Body of pancreas (tissue), 4 donors: ENCODE data around the gene NT5DC3. TPM values are rescaled to one million over a fixed set of nuclear protein-coding genes. Genes with fewer than 3 reads are reported as not detected.
"Not testable (repeated sequence)": the region's sequence is repeated elsewhere in the genome, so short reads cannot be mapped to it uniquely, and the experiment has no call there.

Experiments
- ATAC-seq: fragments of 150-250 bp; one replicate; pipeline ENCODE4 v1.9.1; 2016
- DNase-seq, 4 donors: peaks; one replicate each; pipeline ENCODE4 v3.0.0-alpha.2; 2019
- H3K27ac ChIP-seq, 4 donors: fragments of 200-600 bp; sonication (generic); 1 replicate in 3 of 4; 2 replicates in 1 of 4; pipeline versions ENCODE4 v1.5.1 to v1.6.1; 2016 to 2019; ENCODE audit warnings: mild to moderate bottlenecking in 1 of 4, mixed read lengths in 1 of 4, moderate library complexity in 1 of 4
- H3K27me3 ChIP-seq, 2 donors: fragments of 200-600 bp; sonication (generic); one replicate each; pipeline ENCODE4 v1.6.0; 2016; ENCODE audit warnings: mild to moderate bottlenecking in 1 of 2
- H3K36me3 ChIP-seq, 2 donors: fragments of 200-600 bp; sonication (generic); replicated peaks in 1 of 2; 2 replicates each; pipeline ENCODE4 v1.5.1; 2016; ENCODE audit warnings: low read depth in 2 of 2; ENCODE audit not compliant: insufficient read depth in 1 of 2
- H3K4me1 ChIP-seq: fragments of 200-600 bp; sonication (generic); one replicate; pipeline ENCODE4 v1.6.0; 2016
- H3K4me3 ChIP-seq, 2 donors: fragments of 200-600 bp; sonication (generic); 1 replicate in 1 of 2; 2 replicates in 1 of 2; pipeline ENCODE4 v1.5.1; 2016 to 2019
- H3K9me3 ChIP-seq, 3 donors: fragments of 200-600 bp; sonication (generic); 1 replicate in 2 of 3; 2 replicates in 1 of 3; pipeline ENCODE4 v1.5.1; 2016
- CTCF ChIP-seq, 7 experiments: fragments of 450-650 bp in 4 of 7; fragments of 200-600 bp in 3 of 7; sonication (generic) in 3 of 7; IDR thresholded peaks; one replicate each; pipeline ENCODE4 v1.5.1; 2016 to 2019; ENCODE audit warnings: antibody characterized with exemption in 7 of 7
- POLR2A ChIP-seq, 3 donors: fragments of 450-650 bp; IDR thresholded peaks; one replicate each; pipeline ENCODE4 v1.6.1; 2016; ENCODE audit warnings: antibody characterized with exemption in 3 of 3, mild to moderate bottlenecking in 2 of 3
- WGBS, 2 donors: methylation state at CpG; one replicate each; pipeline ENCODE4 v1.1.5; 2017; 5-methylcytosine and 5-hydroxymethylcytosine counted together
- intact Hi-C: fragments of 100-400 bp; cut with DNase I; formaldehyde crosslinking; loops from one replicate; pipeline ENCODE4 v1.15.1; 2023
- total RNA-seq, 2 donors: library from RNA; depleted of rRNA; stranded (reverse); fragments of >200 nt; gene quantifications; one replicate each; pipeline ENCODE4 v1.1.0, GENCODE V29; 2016

NT5DC3 gene
- total RNA-seq, 2 donors from 2014 or later, result 5.2 to 14.5 TPM

DNA sequence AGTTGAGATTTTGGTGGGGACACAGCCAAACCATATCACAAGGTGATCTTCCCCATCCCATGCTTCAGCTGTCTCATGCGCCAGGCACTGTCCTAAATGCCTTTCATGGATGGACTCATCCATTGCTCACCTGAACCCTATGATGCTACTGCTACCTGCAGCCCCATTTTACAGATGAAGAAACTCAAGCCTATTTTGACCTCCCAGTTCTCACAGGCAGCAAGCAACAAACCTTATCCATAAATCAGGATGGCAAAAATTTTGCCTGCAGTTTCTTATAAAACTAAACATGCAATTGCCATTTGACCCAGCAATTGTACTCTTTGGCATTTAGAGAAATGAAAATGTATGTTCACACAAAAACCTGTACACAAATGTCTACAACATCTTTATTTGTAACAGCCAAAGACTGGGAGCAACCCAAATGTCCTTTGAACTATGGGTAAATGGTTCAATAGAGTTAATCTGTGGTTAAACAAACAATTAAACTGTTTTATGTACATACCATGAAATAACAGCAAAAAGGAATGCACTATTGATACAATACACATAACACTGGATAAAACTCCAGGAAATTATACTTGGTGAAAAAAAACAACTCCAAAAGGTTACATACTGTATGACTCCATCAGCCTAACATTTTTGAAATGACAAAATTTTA, 2.6 kb downstream of the NT5DC3 start:
- DNase-seq (no peak), ATAC-seq (no peak)
- 93 to 100% methylated on average over 1 of the region's 1 CpG for WGBS, 2 donors
- TF ChIP-seq POLR2A (IDR thresholded peaks at IDR 0.05) (no peak), CTCF (IDR thresholded peaks at IDR 0.05) (no peak)
- Histone ChIP-seq H3K9me3 (no peaks in the 10 kb centered on the region), H3K27ac (peak overlapping the region in 2 of 4 donors; percentile 46 to 52), H3K4me1 (peaks cover 27% of the 10 kb centered on the region), H3K36me3 (no peaks in the 10 kb centered on the region), H3K27me3 (no peaks in the 10 kb centered on the region), H3K4me3 (no peak overlapping the region)
- intact Hi-C loops, result no loop called here

GRCh38 chr12:103836345-103836744, 4.7 kb downstream of the NT5DC3 start:
- Histone ChIP-seq H3K9me3 (no peaks in the 10 kb centered on the region), H3K4me3 (no peak overlapping the region), H3K4me1 (peaks cover 21% of the 10 kb centered on the region), H3K36me3 (no peaks in the 10 kb centered on the region), H3K27ac (no peak overlapping the region), H3K27me3 (no peaks in the 10 kb centered on the region)
- ATAC-seq, result no peak
- DNase-seq, result no peak
- WGBS, 2 donors, result 88 to 94% methylated on average over 5 of the region's 5 CpGs
- intact Hi-C loops, result no loop called here
- TF ChIP-seq POLR2A (IDR thresholded peaks at IDR 0.05), result no peak
- no peak for TF ChIP-seq CTCF (IDR thresholded peaks at IDR 0.05)

DNA sequence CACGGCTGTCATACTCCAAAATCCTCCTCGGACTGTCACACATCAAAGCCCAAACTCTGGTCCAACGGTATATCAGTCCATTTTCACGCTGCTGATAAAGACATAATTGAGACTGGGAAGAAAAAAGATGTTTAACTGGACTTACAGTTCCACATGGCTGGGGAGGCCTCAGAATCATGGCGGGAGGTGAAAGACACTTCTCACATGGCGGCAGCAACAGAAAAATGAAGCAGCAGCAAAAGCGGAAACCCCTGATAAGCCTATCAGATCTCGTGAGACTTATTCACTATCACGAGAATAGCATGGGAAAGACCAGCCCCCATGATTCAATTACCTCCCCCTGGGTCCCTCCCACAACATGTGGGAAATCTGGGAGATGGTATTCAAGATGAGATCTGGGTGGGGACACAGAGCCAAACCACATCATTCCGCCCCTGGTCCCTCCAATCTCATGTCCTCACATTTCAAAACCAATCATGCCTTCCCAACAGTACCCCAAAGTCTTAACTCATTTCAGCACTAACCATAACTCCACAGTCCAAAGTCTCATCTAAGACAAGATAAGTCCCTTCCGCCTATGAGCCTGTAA, 5.2 kb downstream of the NT5DC3 start:
- H3K27ac ChIP-seq, ATAC-seq, H3K27me3 ChIP-seq, H3K36me3 ChIP-seq, DNase-seq, H3K9me3 ChIP-seq, intact Hi-C loops, H3K4me3 ChIP-seq: not testable (repeated sequence)
- peaks cover 21% of the 10 kb centered on the region for H3K4me1 ChIP-seq
- WGBS, 2 donors, result 84 to 85% methylated on average over 11 of the region's 11 CpGs

DNA sequence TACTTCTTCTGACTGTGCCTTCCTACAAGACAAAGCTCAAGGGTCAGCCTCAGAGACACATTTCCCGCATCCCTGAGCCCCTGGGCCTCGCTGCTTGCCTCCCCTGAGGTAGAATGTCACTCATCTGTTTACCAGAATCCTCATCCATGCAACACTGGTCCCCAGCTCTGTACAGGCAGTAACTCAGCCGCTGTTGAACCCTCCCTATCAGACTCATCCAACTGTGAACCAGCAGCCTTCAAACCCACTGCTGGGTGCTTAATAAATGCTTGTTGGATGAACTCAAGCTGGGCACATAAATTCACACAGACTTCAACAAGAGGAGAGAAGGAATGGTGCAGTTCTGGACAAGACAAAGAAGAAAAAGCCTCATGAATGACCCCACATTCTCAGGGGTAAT, 6.1 kb downstream of the NT5DC3 start:
- Histone ChIP-seq H3K9me3 (no peaks in the 10 kb centered on the region), H3K36me3 (no peaks in the 10 kb centered on the region), H3K27ac (no peak overlapping the region), H3K4me3 (no peak overlapping the region), H3K4me1 (peaks cover 18% of the 10 kb centered on the region), H3K27me3 (no peaks in the 10 kb centered on the region)
- ATAC-seq (no peak), DNase-seq (no peak)
- intact Hi-C loops, result no loop called here
- TF ChIP-seq CTCF (IDR thresholded peaks at IDR 0.05) (no peak), POLR2A (IDR thresholded peaks at IDR 0.05) (no peak)
- WGBS, 2 donors, result 97 to 100% methylated on average over 3 of the region's 3 CpGs

DNA sequence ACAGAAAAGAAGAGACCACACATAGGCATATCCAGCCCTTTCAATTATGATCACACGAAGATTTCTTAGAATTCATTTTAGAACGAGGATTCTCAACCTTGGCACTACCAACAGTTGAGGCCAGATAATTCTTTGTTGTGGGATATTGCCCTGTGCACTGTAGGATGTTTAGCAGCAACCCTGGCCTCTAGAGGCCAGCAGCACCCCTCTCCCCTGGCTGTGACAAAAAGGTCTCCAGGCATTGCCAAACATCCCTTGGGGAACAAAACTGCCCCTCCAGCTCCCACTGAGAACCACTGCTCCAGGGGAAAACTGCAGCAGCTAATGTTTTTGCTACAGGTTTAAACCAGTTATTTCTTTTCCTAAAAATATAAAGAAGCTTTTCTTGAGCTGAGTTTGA, 7.1 kb downstream of the NT5DC3 start:
- DNase-seq, result no peak
- H3K27me3 ChIP-seq, result no peaks in the 10 kb centered on the region
- no peak for ATAC-seq
- intact Hi-C loops, result no loop called here
- H3K4me3 ChIP-seq, result no peak overlapping the region
- WGBS, 2 donors, result 76 to 91% methylated on average over 2 of the region's 2 CpGs
- H3K4me1 ChIP-seq, result peaks cover 8% of the 10 kb centered on the region
- no peaks in the 10 kb centered on the region for H3K36me3 ChIP-seq
- H3K27ac ChIP-seq, result no peak overlapping the region
- H3K9me3 ChIP-seq, result no peaks in the 10 kb centered on the region
- no peak for TF ChIP-seq POLR2A (IDR thresholded peaks at IDR 0.05)
- no peak for TF ChIP-seq CTCF (IDR thresholded peaks at IDR 0.05)
